ENCODE results near the gene DVL2.

Gene DVL2

DNA sequence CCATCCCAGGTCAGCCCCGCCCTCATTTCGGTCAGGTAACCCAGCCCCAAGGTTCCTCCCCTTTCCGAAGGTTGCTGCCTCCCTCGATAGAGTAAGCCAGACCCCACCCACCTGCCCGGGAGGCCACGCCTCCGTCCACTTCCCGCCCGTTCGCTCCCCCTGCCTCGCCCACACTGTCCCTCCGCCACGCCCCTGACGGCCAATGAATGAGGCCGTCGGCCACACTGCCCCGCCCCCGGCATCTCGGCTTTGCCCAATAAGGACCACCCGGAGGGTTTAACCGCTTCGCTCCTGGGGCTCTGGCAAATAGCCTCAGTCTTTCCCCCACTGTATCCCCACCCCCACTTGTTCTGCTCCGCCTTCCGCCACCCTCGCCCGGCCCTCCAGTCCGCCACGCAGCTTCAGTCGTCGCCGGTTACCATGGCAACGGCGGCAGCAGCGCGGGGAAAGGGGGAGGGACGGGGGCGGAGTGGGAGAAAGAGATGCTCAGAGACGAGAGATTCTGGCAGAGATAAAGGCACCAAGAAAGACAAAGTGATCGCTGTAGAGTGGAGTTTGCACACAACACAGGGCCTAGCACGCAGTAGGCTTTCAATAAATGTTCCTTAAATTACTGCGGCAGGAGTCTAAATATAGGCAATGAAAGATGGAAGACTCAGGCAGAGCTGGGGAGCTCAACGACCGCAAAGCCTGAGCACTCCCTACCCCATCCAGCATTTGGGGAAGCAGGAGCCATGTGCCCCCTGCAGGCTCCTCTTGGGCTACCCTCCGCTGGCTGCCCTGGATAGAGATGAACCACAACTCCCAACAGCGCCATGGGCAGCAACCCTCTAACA is 19.8 kb downstream of the DVL2 start (continued):
- TF ChIP-seq, protein P1, sequence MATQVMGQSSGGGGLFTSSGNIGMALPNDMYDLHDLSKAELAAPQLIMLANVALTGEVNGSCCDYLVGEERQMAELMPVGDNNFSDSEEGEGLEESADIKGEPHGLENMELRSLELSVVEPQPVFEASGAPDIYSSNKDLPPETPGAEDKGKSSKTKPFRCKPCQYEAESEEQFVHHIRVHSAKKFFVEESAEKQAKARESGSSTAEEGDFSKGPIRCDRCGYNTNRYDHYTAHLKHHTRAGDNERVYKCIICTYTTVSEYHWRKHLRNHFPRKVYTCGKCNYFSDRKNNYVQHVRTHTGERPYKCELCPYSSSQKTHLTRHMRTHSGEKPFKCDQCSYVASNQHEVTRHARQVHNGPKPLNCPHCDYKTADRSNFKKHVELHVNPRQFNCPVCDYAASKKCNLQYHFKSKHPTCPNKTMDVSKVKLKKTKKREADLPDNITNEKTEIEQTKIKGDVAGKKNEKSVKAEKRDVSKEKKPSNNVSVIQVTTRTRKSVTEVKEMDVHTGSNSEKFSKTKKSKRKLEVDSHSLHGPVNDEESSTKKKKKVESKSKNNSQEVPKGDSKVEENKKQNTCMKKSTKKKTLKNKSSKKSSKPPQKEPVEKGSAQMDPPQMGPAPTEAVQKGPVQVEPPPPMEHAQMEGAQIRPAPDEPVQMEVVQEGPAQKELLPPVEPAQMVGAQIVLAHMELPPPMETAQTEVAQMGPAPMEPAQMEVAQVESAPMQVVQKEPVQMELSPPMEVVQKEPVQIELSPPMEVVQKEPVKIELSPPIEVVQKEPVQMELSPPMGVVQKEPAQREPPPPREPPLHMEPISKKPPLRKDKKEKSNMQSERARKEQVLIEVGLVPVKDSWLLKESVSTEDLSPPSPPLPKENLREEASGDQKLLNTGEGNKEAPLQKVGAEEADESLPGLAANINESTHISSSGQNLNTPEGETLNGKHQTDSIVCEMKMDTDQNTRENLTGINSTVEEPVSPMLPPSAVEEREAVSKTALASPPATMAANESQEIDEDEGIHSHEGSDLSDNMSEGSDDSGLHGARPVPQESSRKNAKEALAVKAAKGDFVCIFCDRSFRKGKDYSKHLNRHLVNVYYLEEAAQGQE (tag by site-specific recombination; IDR thresholded peaks at IDR 0.05) = no peak
- TF ChIP-seq HOXC10 (CRISPR knock-in tag; IDR thresholded peaks at IDR 0.05) (no peak), ZNF664 (tag by site-specific recombination; IDR thresholded peaks at IDR 0.05) (no peak), ZNF473 (tag by site-specific recombination; IDR thresholded peaks at IDR 0.05) (no peak), ZNF341 (tag by site-specific recombination; IDR thresholded peaks at IDR 0.05; ENCODE audit: low read depth) (peak; percentile 50), GFI1B (tag by site-specific recombination; IDR thresholded peaks at IDR 0.05) (no peak), ZFP69B (tag by site-specific recombination; IDR thresholded peaks at IDR 0.05) (0 out of 2 replicates have a peak, but pooled peaks have one; percentile 49), HOXD13 (CRISPR knock-in tag; IDR thresholded peaks at IDR 0.05; ENCODE audit: borderline replicate concordance) (no peak), PRDM1 (tag by site-specific recombination; IDR thresholded peaks at IDR 0.05) (no peak), ZNF510 (tag by site-specific recombination; IDR thresholded peaks at IDR 0.05; ENCODE audit: insufficient replicate concordance) (no peak), ZBTB7A (tag by site-specific recombination; IDR thresholded peaks at IDR 0.05; ENCODE audit: low read depth) (no peak), ZNF48 (tag by site-specific recombination; IDR thresholded peaks at IDR 0.05) (no peak), GLI4 (tag by site-specific recombination; IDR thresholded peaks at IDR 0.05) (no peak), ZNF223 (tag by site-specific recombination; IDR thresholded peaks at IDR 0.05) (no peak), ZBTB21 (tag by site-specific recombination; IDR thresholded peaks at IDR 0.05) (no peak), ZNF791 (tag by site-specific recombination; IDR thresholded peaks at IDR 0.05) (no peak)
- TF ChIP-seq, protein P2, sequence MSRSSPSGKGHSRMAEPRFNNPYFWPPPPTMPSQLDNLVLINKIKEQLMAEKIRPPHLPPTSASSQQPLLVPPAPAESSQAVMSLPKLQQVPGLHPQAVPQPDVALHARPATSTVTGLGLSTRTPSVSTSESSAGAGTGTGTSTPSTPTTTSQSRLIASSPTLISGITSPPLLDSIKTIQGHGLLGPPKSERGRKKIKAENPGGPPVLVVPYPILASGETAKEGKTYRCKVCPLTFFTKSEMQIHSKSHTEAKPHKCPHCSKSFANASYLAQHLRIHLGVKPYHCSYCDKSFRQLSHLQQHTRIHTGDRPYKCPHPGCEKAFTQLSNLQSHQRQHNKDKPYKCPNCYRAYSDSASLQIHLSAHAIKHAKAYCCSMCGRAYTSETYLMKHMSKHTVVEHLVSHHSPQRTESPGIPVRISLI (tag by site-specific recombination; IDR thresholded peaks at IDR 0.05) = no peak
- TF ChIP-seq, protein P3, sequence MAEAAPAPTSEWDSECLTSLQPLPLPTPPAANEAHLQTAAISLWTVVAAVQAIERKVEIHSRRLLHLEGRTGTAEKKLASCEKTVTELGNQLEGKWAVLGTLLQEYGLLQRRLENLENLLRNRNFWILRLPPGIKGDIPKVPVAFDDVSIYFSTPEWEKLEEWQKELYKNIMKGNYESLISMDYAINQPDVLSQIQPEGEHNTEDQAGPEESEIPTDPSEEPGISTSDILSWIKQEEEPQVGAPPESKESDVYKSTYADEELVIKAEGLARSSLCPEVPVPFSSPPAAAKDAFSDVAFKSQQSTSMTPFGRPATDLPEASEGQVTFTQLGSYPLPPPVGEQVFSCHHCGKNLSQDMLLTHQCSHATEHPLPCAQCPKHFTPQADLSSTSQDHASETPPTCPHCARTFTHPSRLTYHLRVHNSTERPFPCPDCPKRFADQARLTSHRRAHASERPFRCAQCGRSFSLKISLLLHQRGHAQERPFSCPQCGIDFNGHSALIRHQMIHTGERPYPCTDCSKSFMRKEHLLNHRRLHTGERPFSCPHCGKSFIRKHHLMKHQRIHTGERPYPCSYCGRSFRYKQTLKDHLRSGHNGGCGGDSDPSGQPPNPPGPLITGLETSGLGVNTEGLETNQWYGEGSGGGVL (tag by site-specific recombination; IDR thresholded peaks at IDR 0.05) = peak; percentile 88
- TF ChIP-seq, protein P4, sequence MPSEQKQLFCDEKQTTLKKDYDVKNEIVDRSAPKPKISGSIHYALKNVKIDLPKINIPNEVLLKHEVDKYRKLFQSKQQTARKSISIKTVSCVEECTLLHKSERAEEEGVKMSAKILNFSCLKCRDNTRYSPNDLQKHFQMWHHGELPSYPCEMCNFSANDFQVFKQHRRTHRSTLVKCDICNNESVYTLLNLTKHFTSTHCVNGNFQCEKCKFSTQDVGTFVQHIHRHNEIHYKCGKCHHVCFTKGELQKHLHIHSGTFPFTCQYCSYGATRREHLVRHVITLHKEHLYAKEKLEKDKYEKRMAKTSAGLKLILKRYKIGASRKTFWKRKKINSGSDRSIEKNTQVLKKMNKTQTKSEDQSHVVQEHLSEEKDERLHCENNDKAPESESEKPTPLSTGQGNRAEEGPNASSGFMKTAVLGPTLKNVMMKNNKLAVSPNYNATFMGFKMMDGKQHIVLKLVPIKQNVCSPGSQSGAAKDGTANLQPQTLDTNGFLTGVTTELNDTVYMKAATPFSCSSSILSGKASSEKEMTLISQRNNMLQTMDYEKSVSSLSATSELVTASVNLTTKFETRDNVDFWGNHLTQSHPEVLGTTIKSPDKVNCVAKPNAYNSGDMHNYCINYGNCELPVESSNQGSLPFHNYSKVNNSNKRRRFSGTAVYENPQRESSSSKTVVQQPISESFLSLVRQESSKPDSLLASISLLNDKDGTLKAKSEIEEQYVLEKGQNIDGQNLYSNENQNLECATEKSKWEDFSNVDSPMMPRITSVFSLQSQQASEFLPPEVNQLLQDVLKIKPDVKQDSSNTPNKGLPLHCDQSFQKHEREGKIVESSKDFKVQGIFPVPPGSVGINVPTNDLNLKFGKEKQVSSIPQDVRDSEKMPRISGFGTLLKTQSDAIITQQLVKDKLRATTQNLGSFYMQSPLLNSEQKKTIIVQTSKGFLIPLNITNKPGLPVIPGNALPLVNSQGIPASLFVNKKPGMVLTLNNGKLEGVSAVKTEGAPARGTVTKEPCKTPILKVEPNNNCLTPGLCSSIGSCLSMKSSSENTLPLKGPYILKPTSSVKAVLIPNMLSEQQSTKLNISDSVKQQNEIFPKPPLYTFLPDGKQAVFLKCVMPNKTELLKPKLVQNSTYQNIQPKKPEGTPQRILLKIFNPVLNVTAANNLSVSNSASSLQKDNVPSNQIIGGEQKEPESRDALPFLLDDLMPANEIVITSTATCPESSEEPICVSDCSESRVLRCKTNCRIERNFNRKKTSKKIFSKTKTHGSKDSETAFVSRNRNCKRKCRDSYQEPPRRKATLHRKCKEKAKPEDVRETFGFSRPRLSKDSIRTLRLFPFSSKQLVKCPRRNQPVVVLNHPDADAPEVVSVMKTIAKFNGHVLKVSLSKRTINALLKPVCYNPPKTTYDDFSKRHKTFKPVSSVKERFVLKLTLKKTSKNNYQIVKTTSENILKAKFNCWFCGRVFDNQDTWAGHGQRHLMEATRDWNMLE (tag by site-specific recombination; conservative IDR thresholded peaks at IDR 0.05; ENCODE audit: low read depth) = no peak
- TF ChIP-seq, protein P5, sequence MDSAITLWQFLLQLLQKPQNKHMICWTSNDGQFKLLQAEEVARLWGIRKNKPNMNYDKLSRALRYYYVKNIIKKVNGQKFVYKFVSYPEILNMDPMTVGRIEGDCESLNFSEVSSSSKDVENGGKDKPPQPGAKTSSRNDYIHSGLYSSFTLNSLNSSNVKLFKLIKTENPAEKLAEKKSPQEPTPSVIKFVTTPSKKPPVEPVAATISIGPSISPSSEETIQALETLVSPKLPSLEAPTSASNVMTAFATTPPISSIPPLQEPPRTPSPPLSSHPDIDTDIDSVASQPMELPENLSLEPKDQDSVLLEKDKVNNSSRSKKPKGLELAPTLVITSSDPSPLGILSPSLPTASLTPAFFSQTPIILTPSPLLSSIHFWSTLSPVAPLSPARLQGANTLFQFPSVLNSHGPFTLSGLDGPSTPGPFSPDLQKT (IDR thresholded peaks at IDR 0.05; ENCODE audit: borderline replicate concordance, low read depth, low read length) = no peak
- TF ChIP-seq, protein P6, sequence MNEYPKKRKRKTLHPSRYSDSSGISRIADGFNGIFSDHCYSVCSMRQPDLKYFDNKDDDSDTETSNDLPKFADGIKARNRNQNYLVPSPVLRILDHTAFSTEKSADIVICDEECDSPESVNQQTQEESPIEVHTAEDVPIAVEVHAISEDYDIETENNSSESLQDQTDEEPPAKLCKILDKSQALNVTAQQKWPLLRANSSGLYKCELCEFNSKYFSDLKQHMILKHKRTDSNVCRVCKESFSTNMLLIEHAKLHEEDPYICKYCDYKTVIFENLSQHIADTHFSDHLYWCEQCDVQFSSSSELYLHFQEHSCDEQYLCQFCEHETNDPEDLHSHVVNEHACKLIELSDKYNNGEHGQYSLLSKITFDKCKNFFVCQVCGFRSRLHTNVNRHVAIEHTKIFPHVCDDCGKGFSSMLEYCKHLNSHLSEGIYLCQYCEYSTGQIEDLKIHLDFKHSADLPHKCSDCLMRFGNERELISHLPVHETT (tag by site-specific recombination; IDR thresholded peaks at IDR 0.05) = peak; percentile 51; the same call in 1 of the 2 replicates
- TF ChIP-seq, protein P7, sequence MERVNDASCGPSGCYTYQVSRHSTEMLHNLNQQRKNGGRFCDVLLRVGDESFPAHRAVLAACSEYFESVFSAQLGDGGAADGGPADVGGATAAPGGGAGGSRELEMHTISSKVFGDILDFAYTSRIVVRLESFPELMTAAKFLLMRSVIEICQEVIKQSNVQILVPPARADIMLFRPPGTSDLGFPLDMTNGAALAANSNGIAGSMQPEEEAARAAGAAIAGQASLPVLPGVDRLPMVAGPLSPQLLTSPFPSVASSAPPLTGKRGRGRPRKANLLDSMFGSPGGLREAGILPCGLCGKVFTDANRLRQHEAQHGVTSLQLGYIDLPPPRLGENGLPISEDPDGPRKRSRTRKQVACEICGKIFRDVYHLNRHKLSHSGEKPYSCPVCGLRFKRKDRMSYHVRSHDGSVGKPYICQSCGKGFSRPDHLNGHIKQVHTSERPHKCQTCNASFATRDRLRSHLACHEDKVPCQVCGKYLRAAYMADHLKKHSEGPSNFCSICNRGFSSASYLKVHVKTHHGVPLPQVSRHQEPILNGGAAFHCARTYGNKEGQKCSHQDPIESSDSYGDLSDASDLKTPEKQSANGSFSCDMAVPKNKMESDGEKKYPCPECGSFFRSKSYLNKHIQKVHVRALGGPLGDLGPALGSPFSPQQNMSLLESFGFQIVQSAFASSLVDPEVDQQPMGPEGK (tag by site-specific recombination; IDR thresholded peaks at IDR 0.05) = peak; percentile 96

All from HEK293 (cell line).